CD4-positive, alpha-beta memory T cell (primary cell): ENCODE data around the gene ULK4. TPM values are rescaled to one million over a fixed set of nuclear protein-coding genes. Genes with fewer than 3 reads are reported as not detected.
"Not testable (repeated sequence)": the region's sequence is repeated elsewhere in the genome, so short reads cannot be mapped to it uniquely, and the experiment has no call there.

Source experiments
- CTCF ChIA-PET: fragments of 350-600 bp; sonication (Branson Sonifier 250); formaldehyde crosslinking; loops from one replicate; lab custom pipeline; 2021; ENCODE audit warnings: inconsistent platforms; ENCODE audit not compliant: partially characterized antibody; lab: Charles Lee
- POLR2A ChIA-PET: fragments of 350-600 bp; sonication (Branson Sonifier 250); formaldehyde crosslinking; loops from one replicate; lab custom pipeline; 2021; ENCODE audit not compliant: partially characterized antibody; lab: Charles Lee
- DNase-seq, 5 donors: peaks; one replicate each; pipeline versions ENCODE4 v3.0.0 to v3.0.0-alpha.2; 2020 to 2022; ENCODE audit warnings: mixed read lengths in 1 of 5
- H3K27ac ChIP-seq: one replicate; pipeline ENCODE4 v1.7.0; 2013; ENCODE audit warnings: low read depth, low read length
- H3K27me3 ChIP-seq: 2 replicates; pipeline ENCODE4 v1.7.0; 2013; ENCODE audit warnings: mild to moderate bottlenecking, low read length, moderate library complexity; ENCODE audit not compliant: insufficient read depth
- H3K36me3 ChIP-seq: 2 replicates; pipeline ENCODE4 v1.7.0; 2013; ENCODE audit warnings: mild to moderate bottlenecking, low read length, moderate library complexity; ENCODE audit not compliant: insufficient read depth
- H3K4me1 ChIP-seq: 2 replicates; pipeline ENCODE4 v1.7.0; 2013; ENCODE audit warnings: mild to moderate bottlenecking, low read length, moderate library complexity; ENCODE audit not compliant: insufficient read depth
- H3K4me3 ChIP-seq, 2 donors: one replicate each; pipeline ENCODE4 v1.7.0; 2013; ENCODE audit warnings: low read length in 2 of 2, mild to moderate bottlenecking in 1 of 2
- H3K9me3 ChIP-seq, 2 donors: one replicate each; pipeline ENCODE4 v1.7.0; 2013; ENCODE audit warnings: low read length in 2 of 2, control low read depth in 1 of 2; ENCODE audit not compliant: control insufficient read depth in 1 of 2
- H3K27ac Mint-ChIP-seq, 7 donors: one replicate each; pipeline ENCODE4 v1.8.0; 2020 to 2021; ENCODE audit warnings: mixed read lengths in 7 of 7, mild to moderate bottlenecking in 6 of 7, inconsistent platforms in 3 of 7, moderate library complexity in 3 of 7
- H3K27me3 Mint-ChIP-seq, 2 donors: one replicate each; pipeline ENCODE4 v1.8.0; 2020 to 2021; ENCODE audit warnings: mixed read lengths in 2 of 2
- H3K36me3 Mint-ChIP-seq, 2 donors: one replicate each; pipeline ENCODE4 v1.8.0; 2020 to 2021; ENCODE audit warnings: mixed read lengths in 2 of 2, inconsistent platforms in 1 of 2, mild to moderate bottlenecking in 1 of 2
- H3K4me1 Mint-ChIP-seq, 4 donors: one replicate each; pipeline ENCODE4 v1.8.0; 2020 to 2021; ENCODE audit warnings: mixed read lengths in 4 of 4, mild to moderate bottlenecking in 1 of 4
- H3K4me3 Mint-ChIP-seq, 8 donors: one replicate each; pipeline ENCODE4 v1.8.0; 2020 to 2021; ENCODE audit warnings: mixed read lengths in 8 of 8, mild to moderate bottlenecking in 7 of 8, moderate library complexity in 6 of 8, inconsistent platforms in 3 of 8
- H3K9me3 Mint-ChIP-seq, 8 donors: one replicate each; pipeline ENCODE4 v1.8.0; 2020 to 2021; ENCODE audit warnings: mixed read lengths in 8 of 8, mild to moderate bottlenecking in 5 of 8, inconsistent platforms in 3 of 8, moderate library complexity in 1 of 8
- intact Hi-C: fragments of 100-400 bp; cut with micrococcal nuclease; formaldehyde crosslinking; loops from one replicate; pipeline ENCODE4 v1.15.1; 2023
- polyA plus RNA-seq, 2 donors: library from polyadenylated mRNA; unstranded; fragments of 300-500 nt; fragmentation: Illumina TruSeq; gene quantifications; one replicate each; pipeline ENCODE4 v1.2.3, GENCODE V29; 2021
- total RNA-seq, 2 experiments: library from RNA; stranded (reverse); gene quantifications; one replicate each; pipeline ENCODE4 v1.2.3, GENCODE V29; 2021

The ULK4 gene
- total and polyA plus RNA-seq, 4 experiments from 2014 or later = 6.3 to 29.1 (median 19.2) TPM

- no peak overlapping the region for H3K4me3 Mint-ChIP-seq
- peaks cover 7 to 33% of the 10 kb centered on the region in 2 donors for H3K36me3 Mint-ChIP-seq
- H3K27me3 Mint-ChIP-seq = no peaks in the 10 kb centered on the region
- no peak for DNase-seq
- Histone ChIP-seq H3K4me1 (no peaks in the 10 kb centered on the region), H3K27ac (no peak overlapping the region), H3K27me3 (no peaks in the 10 kb centered on the region), H3K36me3 (no peaks in the 10 kb centered on the region), H3K9me3 (no peaks in the 10 kb centered on the region), H3K4me3 (no peak overlapping the region)
- CTCF ChIA-PET = no interaction called here
- POLR2A ChIA-PET = no interaction called here
- peaks cover 0 to 10% (median under 1%) of the 10 kb centered on the region in 8 donors for H3K9me3 Mint-ChIP-seq
- H3K27ac Mint-ChIP-seq = peak overlapping the region in 1 of 7 donors; percentile 24
- H3K4me1 Mint-ChIP-seq = peaks cover 3 to 8% (median 6%) of the 10 kb centered on the region in 4 donors
- intact Hi-C loops = no loop called here
Measured at GRCh38 chr3:41848753-41849574, 112.9 kb downstream of the ULK4 start.

GRCh38 chr3:41847679-41848078, 114.2 kb downstream of the ULK4 start:
- Mint-ChIP-seq H3K4me1 (peaks cover 3 to 8% (median 6%) of the 10 kb centered on the region in 4 donors), H3K27ac (peak overlapping the region in 1 of 7 donors; percentile 37), H3K27me3 (no peaks in the 10 kb centered on the region), H3K9me3 (peaks cover 0 to 17% (median 9%) of the 10 kb centered on the region in 8 donors), H3K4me3 (no peak overlapping the region), H3K36me3 (peaks cover 10 to 35% of the 10 kb centered on the region in 2 donors)
- H3K4me3 ChIP-seq = no peak overlapping the region
- no peaks in the 10 kb centered on the region for H3K9me3 ChIP-seq
- no peaks in the 10 kb centered on the region for H3K36me3 ChIP-seq
- H3K27ac ChIP-seq = no peak overlapping the region
- no peaks in the 10 kb centered on the region for H3K4me1 ChIP-seq
- H3K27me3 ChIP-seq = no peaks in the 10 kb centered on the region
- DNase-seq = no peak
- ChIA-PET CTCF (no interaction called here), POLR2A (no interaction called here)
- intact Hi-C loops = no loop called here

- POLR2A ChIA-PET = no interaction called here
Measured at GRCh38 chr3:41846850-41847249, 115.1 kb downstream of the ULK4 start.

GRCh38 chr3:41845826-41846225, 116.1 kb downstream of the ULK4 start:
- no peak overlapping the region for H3K27ac Mint-ChIP-seq
- H3K27me3 Mint-ChIP-seq = no peaks in the 10 kb centered on the region
- H3K9me3 Mint-ChIP-seq = peaks cover 0 to 26% (median 16%) of the 10 kb centered on the region in 8 donors
- H3K4me3 Mint-ChIP-seq = no peak overlapping the region
- intact Hi-C loops = no loop called here
- POLR2A ChIA-PET = no interaction called here
- Histone ChIP-seq H3K27me3 (no peaks in the 10 kb centered on the region), H3K4me1 (no peaks in the 10 kb centered on the region), H3K27ac (no peak overlapping the region), H3K9me3 (no peaks in the 10 kb centered on the region), H3K4me3 (no peak overlapping the region), H3K36me3 (no peaks in the 10 kb centered on the region)
- H3K4me1 Mint-ChIP-seq = peaks cover 3 to 8% (median 6%) of the 10 kb centered on the region in 4 donors
- CTCF ChIA-PET = no interaction called here
- DNase-seq = no peak
- peaks cover 18 to 34% of the 10 kb centered on the region in 2 donors for H3K36me3 Mint-ChIP-seq

More at GRCh38 chr3:41846850-41847249, 115.1 kb downstream of the ULK4 start:
- Histone ChIP-seq H3K27me3 (no peaks in the 10 kb centered on the region), H3K9me3 (no peaks in the 10 kb centered on the region), H3K4me1 (no peaks in the 10 kb centered on the region), H3K4me3 (no peak overlapping the region), H3K27ac (no peak overlapping the region), H3K36me3 (no peaks in the 10 kb centered on the region)
- CTCF ChIA-PET = no interaction called here
- no peak overlapping the region for H3K27ac Mint-ChIP-seq
- H3K4me1 Mint-ChIP-seq = peaks cover 3 to 8% (median 6%) of the 10 kb centered on the region in 4 donors
- no peaks in the 10 kb centered on the region for H3K27me3 Mint-ChIP-seq
- H3K4me3 Mint-ChIP-seq = no peak overlapping the region
- no peak for DNase-seq
- H3K9me3 Mint-ChIP-seq = peaks cover 0 to 26% (median 15%) of the 10 kb centered on the region in 8 donors
- intact Hi-C loops = no loop called here
- peaks cover 15 to 37% of the 10 kb centered on the region in 2 donors for H3K36me3 Mint-ChIP-seq

- POLR2A ChIA-PET, H3K4me3 Mint-ChIP-seq: not testable (repeated sequence)
- peaks cover 0 to 21% (median 16%) of the 10 kb centered on the region in 8 donors for H3K9me3 Mint-ChIP-seq
Measured at GRCh38 chr3:41844256-41844655, 117.6 kb downstream of the ULK4 start.

GRCh38 chr3:41840936-41841668, 120.8 kb downstream of the ULK4 start:
- H3K36me3 ChIP-seq, H3K27me3 Mint-ChIP-seq, H3K4me3 ChIP-seq, H3K9me3 ChIP-seq, H3K27me3 ChIP-seq, POLR2A ChIA-PET, H3K4me1 ChIP-seq, H3K27ac ChIP-seq, CTCF ChIA-PET, H3K27ac Mint-ChIP-seq, intact Hi-C loops, DNase-seq, H3K4me3 Mint-ChIP-seq: not testable (repeated sequence)
- H3K36me3 Mint-ChIP-seq = peaks cover 35 to 53% of the 10 kb centered on the region in 2 donors
- H3K9me3 Mint-ChIP-seq = peaks cover 0 to 19% (median 15%) of the 10 kb centered on the region in 8 donors
- peaks cover 0 to 11% (median 3%) of the 10 kb centered on the region in 4 donors for H3K4me1 Mint-ChIP-seq

More at GRCh38 chr3:41844256-41844655, 117.6 kb downstream of the ULK4 start:
- peaks cover 21 to 36% of the 10 kb centered on the region in 2 donors for H3K36me3 Mint-ChIP-seq
- H3K27ac ChIP-seq, DNase-seq, H3K27me3 Mint-ChIP-seq, intact Hi-C loops, H3K27ac Mint-ChIP-seq, CTCF ChIA-PET, H3K36me3 ChIP-seq, H3K27me3 ChIP-seq, H3K4me1 Mint-ChIP-seq, H3K4me1 ChIP-seq, H3K9me3 ChIP-seq, H3K4me3 ChIP-seq: not testable (repeated sequence)
